ENCODE measurements around the gene TMED6. TPM values are rescaled to one million over a fixed set of nuclear protein-coding genes. Genes with fewer than 3 reads are reported as not detected.

The TMED6 gene
- total and polyA plus RNA-seq, 2 experiments from 2014 or later, result 0.29 TPM; not detected in 1

DNA sequence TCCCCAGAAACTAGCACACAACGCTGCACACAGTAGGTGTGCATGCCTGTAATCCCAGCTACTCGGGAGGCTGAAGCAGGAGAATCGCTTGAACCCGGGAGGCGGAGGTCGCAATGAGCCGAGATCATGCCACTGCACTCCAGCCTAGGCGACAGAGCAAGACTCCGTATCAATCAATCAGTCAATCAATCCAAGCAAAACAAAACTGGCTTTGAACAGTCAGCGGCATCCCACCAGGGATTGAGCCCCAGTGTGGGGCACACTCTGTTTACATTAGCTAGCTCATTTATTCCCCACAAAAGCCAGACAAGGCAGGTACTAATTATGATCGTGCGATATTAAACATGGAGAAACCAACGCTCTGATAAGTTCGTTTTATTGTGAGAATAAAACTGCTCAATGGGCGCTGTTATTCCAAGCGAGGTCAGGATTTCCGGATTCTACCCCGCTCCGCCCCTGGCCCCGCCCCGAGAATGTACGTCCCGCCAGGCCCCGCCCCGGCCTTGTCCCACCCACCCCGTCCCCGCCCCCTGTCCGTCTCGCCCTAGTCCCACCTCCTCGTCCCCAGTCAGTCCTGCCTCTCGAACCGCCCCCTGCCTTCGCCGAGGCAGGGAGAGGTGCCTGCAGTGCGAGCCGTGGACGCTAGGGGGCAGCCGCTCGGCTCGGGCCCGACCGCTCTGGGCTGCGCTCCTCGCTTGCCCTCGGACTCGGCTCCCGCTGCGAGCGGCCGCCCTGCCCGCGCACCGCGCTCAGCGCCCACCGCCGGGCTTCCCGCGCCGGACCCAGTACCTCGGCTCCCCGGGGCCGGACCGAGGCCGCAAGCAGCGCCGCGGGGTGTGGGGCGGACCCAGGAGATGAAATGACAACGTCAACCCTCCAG, 40.7 kb downstream of the TMED6 start, which contains the start of gene VPS4A (continued):
- TF ChIP-seq, protein P1, sequence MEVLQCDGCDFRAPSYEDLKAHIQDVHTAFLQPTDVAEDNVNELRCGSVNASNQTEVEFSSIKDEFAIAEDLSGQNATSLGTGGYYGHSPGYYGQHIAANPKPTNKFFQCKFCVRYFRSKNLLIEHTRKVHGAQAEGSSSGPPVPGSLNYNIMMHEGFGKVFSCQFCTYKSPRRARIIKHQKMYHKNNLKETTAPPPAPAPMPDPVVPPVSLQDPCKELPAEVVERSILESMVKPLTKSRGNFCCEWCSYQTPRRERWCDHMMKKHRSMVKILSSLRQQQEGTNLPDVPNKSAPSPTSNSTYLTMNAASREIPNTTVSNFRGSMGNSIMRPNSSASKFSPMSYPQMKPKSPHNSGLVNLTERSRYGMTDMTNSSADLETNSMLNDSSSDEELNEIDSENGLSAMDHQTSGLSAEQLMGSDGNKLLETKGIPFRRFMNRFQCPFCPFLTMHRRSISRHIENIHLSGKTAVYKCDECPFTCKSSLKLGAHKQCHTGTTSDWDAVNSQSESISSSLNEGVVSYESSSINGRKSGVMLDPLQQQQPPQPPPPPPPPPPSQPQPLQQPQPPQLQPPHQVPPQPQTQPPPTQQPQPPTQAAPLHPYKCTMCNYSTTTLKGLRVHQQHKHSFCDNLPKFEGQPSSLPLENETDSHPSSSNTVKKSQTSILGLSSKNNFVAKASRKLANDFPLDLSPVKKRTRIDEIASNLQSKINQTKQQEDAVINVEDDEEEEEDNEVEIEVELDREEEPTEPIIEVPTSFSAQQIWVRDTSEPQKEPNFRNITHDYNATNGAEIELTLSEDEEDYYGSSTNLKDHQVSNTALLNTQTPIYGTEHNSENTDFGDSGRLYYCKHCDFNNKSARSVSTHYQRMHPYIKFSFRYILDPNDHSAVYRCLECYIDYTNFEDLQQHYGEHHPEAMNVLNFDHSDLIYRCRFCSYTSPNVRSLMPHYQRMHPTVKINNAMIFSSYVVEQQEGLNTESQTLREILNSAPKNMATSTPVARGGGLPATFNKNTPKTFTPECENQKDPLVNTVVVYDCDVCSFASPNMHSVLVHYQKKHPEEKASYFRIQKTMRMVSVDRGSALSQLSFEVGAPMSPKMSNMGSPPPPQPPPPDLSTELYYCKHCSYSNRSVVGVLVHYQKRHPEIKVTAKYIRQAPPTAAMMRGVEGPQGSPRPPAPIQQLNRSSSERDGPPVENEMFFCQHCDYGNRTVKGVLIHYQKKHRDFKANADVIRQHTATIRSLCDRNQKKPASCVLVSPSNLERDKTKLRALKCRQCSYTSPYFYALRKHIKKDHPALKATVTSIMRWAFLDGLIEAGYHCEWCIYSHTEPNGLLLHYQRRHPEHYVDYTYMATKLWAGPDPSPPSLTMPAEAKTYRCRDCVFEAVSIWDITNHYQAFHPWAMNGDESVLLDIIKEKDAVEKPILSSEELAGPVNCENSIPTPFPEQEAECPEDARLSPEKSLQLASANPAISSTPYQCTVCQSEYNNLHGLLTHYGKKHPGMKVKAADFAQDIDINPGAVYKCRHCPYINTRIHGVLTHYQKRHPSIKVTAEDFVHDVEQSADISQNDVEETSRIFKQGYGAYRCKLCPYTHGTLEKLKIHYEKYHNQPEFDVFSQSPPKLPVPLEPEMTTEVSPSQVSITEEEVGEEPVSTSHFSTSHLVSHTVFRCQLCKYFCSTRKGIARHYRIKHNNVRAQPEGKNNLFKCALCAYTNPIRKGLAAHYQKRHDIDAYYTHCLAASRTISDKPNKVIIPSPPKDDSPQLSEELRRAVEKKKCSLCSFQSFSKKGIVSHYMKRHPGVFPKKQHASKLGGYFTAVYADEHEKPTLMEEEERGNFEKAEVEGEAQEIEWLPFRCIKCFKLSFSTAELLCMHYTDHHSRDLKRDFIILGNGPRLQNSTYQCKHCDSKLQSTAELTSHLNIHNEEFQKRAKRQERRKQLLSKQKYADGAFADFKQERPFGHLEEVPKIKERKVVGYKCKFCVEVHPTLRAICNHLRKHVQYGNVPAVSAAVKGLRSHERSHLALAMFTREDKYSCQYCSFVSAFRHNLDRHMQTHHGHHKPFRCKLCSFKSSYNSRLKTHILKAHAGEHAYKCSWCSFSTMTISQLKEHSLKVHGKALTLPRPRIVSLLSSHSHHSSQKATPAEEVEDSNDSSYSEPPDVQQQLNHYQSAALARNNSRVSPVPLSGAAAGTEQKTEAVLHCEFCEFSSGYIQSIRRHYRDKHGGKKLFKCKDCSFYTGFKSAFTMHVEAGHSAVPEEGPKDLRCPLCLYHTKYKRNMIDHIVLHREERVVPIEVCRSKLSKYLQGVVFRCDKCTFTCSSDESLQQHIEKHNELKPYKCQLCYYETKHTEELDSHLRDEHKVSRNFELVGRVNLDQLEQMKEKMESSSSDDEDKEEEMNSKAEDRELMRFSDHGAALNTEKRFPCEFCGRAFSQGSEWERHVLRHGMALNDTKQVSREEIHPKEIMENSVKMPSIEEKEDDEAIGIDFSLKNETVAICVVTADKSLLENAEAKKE (CRISPR knock-in tag; IDR thresholded peaks at IDR 0.05), result no peak
- TF ChIP-seq POLR2AphosphoS5 (IDR thresholded peaks at IDR 0.05; ENCODE audit: low read depth) (peak; percentile 66), ZNF114 (CRISPR knock-in tag; IDR thresholded peaks at IDR 0.05) (no peak), ZNF331 (CRISPR knock-in tag; IDR thresholded peaks at IDR 0.05; ENCODE audit: low read depth) (no peak)

DNA sequence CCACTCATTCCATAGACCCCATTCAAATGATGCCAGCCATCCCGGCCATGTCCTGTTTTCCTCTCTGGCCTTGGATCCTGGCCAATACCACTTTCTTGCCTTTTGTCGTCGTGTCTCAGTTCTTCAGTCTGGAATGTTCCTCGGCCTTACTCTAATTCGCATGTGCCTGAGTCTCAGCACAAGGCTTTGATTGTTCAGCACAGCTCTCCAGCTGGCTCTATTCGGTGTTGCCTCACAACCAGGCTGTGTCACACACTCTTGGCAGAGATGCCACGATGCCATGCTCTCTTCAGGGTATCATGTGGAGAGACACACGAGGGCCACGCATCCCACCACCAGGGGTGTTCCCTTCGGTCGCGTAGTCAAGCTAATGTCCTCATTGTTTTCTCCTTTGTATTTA, 42.3 kb downstream of the TMED6 start:
- Histone ChIP-seq H3K4me1 (ENCODE audit: insufficient read depth) (peaks cover 8% of the 10 kb centered on the region; the same call in 1 of the 2 replicates), H3K9me2 (ENCODE audit: insufficient read depth) (no peaks in the 10 kb centered on the region), H3K4me3 (no peak overlapping the region), H3K27me3 (ENCODE audit: insufficient read depth) (no peaks in the 10 kb centered on the region), H3K4me2 (no peak overlapping the region), H3F3A (replicated peaks; ENCODE audit: low read depth) (peaks cover 5% of the 10 kb centered on the region; the same call in 1 of the 2 replicates), H4K20me1 (replicated peaks; ENCODE audit: insufficient read depth) (peaks cover 13% of the 10 kb centered on the region), H3K27ac (ENCODE audit: low read depth) (no peak overlapping the region; the same call in 1 of the 2 replicates), H3K36me3 (ENCODE audit: insufficient read depth) (no peaks in the 10 kb centered on the region), H3K79me2 (replicated peaks; ENCODE audit: insufficient read depth) (peaks cover 20% of the 10 kb centered on the region), H2AFZ (no peak overlapping the region)
- ATAC-seq (no peak), DNase-seq (ENCODE audit: low spot score) (peak; percentile 35)
- Mint-ChIP-seq H3K27me3 (ENCODE audit: insufficient read depth, low read depth, poor library complexity) (peaks cover 8% of the 10 kb centered on the region), H3K27ac (no peak overlapping the region), H3K36me3 (ENCODE audit: low read depth) (peaks cover 6% of the 10 kb centered on the region; the same call in 2 of the 3 replicates), H3K9me3 (no peaks in the 10 kb centered on the region), H3K4me1 (peaks cover 5% of the 10 kb centered on the region), H3K4me3 (no peak overlapping the region)
- TF ChIP-seq, protein P2, sequence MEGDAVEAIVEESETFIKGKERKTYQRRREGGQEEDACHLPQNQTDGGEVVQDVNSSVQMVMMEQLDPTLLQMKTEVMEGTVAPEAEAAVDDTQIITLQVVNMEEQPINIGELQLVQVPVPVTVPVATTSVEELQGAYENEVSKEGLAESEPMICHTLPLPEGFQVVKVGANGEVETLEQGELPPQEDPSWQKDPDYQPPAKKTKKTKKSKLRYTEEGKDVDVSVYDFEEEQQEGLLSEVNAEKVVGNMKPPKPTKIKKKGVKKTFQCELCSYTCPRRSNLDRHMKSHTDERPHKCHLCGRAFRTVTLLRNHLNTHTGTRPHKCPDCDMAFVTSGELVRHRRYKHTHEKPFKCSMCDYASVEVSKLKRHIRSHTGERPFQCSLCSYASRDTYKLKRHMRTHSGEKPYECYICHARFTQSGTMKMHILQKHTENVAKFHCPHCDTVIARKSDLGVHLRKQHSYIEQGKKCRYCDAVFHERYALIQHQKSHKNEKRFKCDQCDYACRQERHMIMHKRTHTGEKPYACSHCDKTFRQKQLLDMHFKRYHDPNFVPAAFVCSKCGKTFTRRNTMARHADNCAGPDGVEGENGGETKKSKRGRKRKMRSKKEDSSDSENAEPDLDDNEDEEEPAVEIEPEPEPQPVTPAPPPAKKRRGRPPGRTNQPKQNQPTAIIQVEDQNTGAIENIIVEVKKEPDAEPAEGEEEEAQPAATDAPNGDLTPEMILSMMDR (conservative IDR thresholded peaks at IDR 0.05; ENCODE audit: low read depth in 2 of 2), result 0 out of 4 replicates have a peak, but pooled peaks of 1 of the 2 experiments have one; percentile 8
- no peak for TF ChIP-seq JUNB (IDR thresholded peaks at IDR 0.05; ENCODE audit: unreplicated experiment)
- TF ChIP-seq ZNF331 (CRISPR knock-in tag; IDR thresholded peaks at IDR 0.05; ENCODE audit: low read depth), result no peak

Data from GM23338 (cell line).